GM21717 (cell line): ENCODE data around the gene NCSTN.

ENCODE experiments used
- ATAC-seq: cut with Tn5 transposase; IDR thresholded peaks from one replicate; pipeline ENCODE4 v1.9.1; 2021; ENCODE audit warnings: mild to moderate bottlenecking, moderate library complexity; ENCODE audit not compliant: unreplicated experiment

The NCSTN gene

GRCh38 chr1:160346958-160347357, 3.8 kb downstream of the NCSTN start:
- ATAC-seq = no peak

GRCh38 chr1:160351629-160352028, 8.4 kb downstream of the NCSTN start:
- ATAC-seq = no peak

GRCh38 chr1:160352555-160352954, 9.4 kb downstream of the NCSTN start:
- ATAC-seq = no peak

- no peak for ATAC-seq
Observed at GRCh38 chr1:160353223-160353622, 10.0 kb downstream of the NCSTN start.

- ATAC-seq = no peak
Observed at GRCh38 chr1:160354388-160354985, 11.3 kb downstream of the NCSTN start.

- no peak for ATAC-seq
Observed at GRCh38 chr1:160357286-160358002, 14.3 kb downstream of the NCSTN start.

- ATAC-seq = no peak
Observed at GRCh38 chr1:160358073-160358472, 14.9 kb downstream of the NCSTN start.

- ATAC-seq = no peak
Observed at GRCh38 chr1:160359559-160360226, 16.5 kb downstream of the NCSTN start.

GRCh38 chr1:160360227-160360695, 17.1 kb downstream of the NCSTN start:
- ATAC-seq = no peak

- ATAC-seq = no peak
Observed at GRCh38 chr1:160361199-160361598, 18.0 kb downstream of the NCSTN start.

GRCh38 chr1:160361814-160362167, 18.6 kb downstream of the NCSTN start:
- no peak for ATAC-seq

- ATAC-seq = no peak
Observed at GRCh38 chr1:160362168-160362957, 19.2 kb downstream of the NCSTN start.

GRCh38 chr1:160363010-160363409, 19.8 kb downstream of the NCSTN start:
- no peak for ATAC-seq

- no peak for ATAC-seq
Observed at GRCh38 chr1:160363951-160364735, 21.0 kb downstream of the NCSTN start.

GRCh38 chr1:160365325-160365724, 22.1 kb downstream of the NCSTN start:
- no peak for ATAC-seq

GRCh38 chr1:160366731-160367515, 23.7 kb downstream of the NCSTN start, which contains the start of gene NHLH1:
Gene NHLH1, plus strand, starts transcription at chr1:160367071. Its CDS starts 3,661 bp downstream, at chr1:160370732.
- no peak for ATAC-seq

GRCh38 chr1:160367516-160367900, 24.3 kb downstream of the NCSTN start:
- no peak for ATAC-seq

GRCh38 chr1:160367934-160368923, 25.0 kb downstream of the NCSTN start:
- ATAC-seq = no peak
